HCT116 (cell line): ENCODE results near the gene CDC6. TPM values are rescaled to one million over a fixed set of nuclear protein-coding genes. Genes with fewer than 3 reads are reported as not detected.

Source experiments
- ATAC-seq: fragments of 200-7000 bp; cut with Tn5 transposase; 2 replicates; pipeline ENCODE4 v1.9.1; 2020; ENCODE audit warnings: mild to moderate bottlenecking, moderate library complexity
- BruUV-seq: library from RNA; stranded (reverse); fragments of 400-500 nt; replicated peaks from 2 replicates; lab custom pipeline; 2021; lab: Mats Ljungman, UMichigan
- CTCF ChIA-PET: fragments of 300-600 bp; sonication (Branson Sonifier 250); formaldehyde crosslinking; loops from one replicate; lab custom pipeline; 2021; ENCODE audit warnings: antibody characterized with exemption; lab: Charles Lee
- POLR2A ChIA-PET: fragments of 300-600, 350-600 bp; sonication (Branson Sonifier 250); formaldehyde crosslinking; loops from one replicate; lab custom pipeline; 2021; ENCODE audit warnings: antibody characterized with exemption; lab: Charles Lee
- RAD21 ChIA-PET, 2 experiments: fragments of 300-600 bp; sonication (Branson Sonifier 250); formaldehyde crosslinking; loops; one replicate each; lab custom pipeline; 2023; ENCODE audit warnings: low total read pairs in 2 of 2; ENCODE audit not compliant: uncharacterized antibody in 2 of 2, unreplicated experiment in 2 of 2, low non-redundant PET in 1 of 2; lab: Charles Lee
- DNase-seq: peaks from one replicate; pipeline ENCODE4 v3.0.0-alpha.2; 2010; ENCODE audit warnings: low read depth, low spot score
- H2AFZ ChIP-seq: fragments of 200-600 bp; shearing (Covaris generic), sonication (generic); 2 replicates; pipeline ENCODE4 v1.6.1; 2017; ENCODE audit warnings: low read depth, mixed run types, mixed read lengths, antibody characterized with exemption, low read length; ENCODE audit not compliant: poor library complexity, severe bottlenecking
- H3K27ac ChIP-seq: 2 replicates; pipeline ENCODE4 v1.5.1; 2012; ENCODE audit warnings: low read depth, low read length
- H3K27me3 ChIP-seq: fragments of 200-600 bp; sonication (generic); 2 replicates; pipeline ENCODE4 v1.6.1; 2016; ENCODE audit warnings: mixed run types, low read length, mixed read lengths; ENCODE audit not compliant: insufficient read depth
- H3K36me3 ChIP-seq, 2 experiments: fragments of 200-500 bp in 1 of 2; fragments of 200-600 bp in 1 of 2; sonication (Bioruptor generic) in 1 of 2; sonication (generic) in 1 of 2; 2 replicates each; pipeline versions ENCODE4 v1.5.1 to v1.6.1; 2014 to 2016; ENCODE audit warnings: low read length in 2 of 2, inconsistent platforms in 1 of 2, mixed read lengths in 1 of 2, mixed run types in 1 of 2; ENCODE audit not compliant: insufficient read depth in 2 of 2, control insufficient read depth in 1 of 2
- H3K4me1 ChIP-seq, 2 experiments: fragments of 200-600 bp in 1 of 2; sonication (generic) in 1 of 2; 2 replicates each; pipeline versions ENCODE4 v1.5.1 to v1.6.1; 2012 to 2017; ENCODE audit warnings: low read length in 2 of 2, inconsistent platforms in 1 of 2, mild to moderate bottlenecking in 1 of 2, mixed read lengths in 1 of 2, mixed run types in 1 of 2, moderate library complexity in 1 of 2; ENCODE audit not compliant: insufficient read depth in 2 of 2, control insufficient read depth in 1 of 2
- H3K4me2 ChIP-seq: fragments of 200-600 bp; sonication (generic); 2 replicates; pipeline ENCODE4 v1.6.1; 2017; ENCODE audit warnings: mixed run types, low read length, mixed read lengths
- H3K4me3 ChIP-seq, 2 experiments: fragments of 200-600 bp in 1 of 2; sonication (generic) in 1 of 2; replicated peaks in 1 of 2; 2 replicates each; pipeline ENCODE4 v1.5.1; 2011 to 2016; ENCODE audit warnings: low read length in 2 of 2, control low read depth in 1 of 2, low read depth in 1 of 2, mild to moderate bottlenecking in 1 of 2, mixed read lengths in 1 of 2, mixed run types in 1 of 2
- H3K79me2 ChIP-seq: fragments of 200-600 bp; sonication (generic); 2 replicates; pipeline ENCODE4 v1.6.1; 2017; ENCODE audit warnings: mild to moderate bottlenecking, mixed run types, low read length, moderate library complexity, mixed read lengths; ENCODE audit not compliant: insufficient read depth
- H3K9ac ChIP-seq: fragments of 200-600 bp; sonication (generic); 2 replicates; pipeline ENCODE4 v1.6.1; 2016; ENCODE audit warnings: low read length, mixed read lengths
- H3K9me2 ChIP-seq: fragments of 200-600 bp; sonication (generic), shearing (Covaris generic); 2 replicates; pipeline ENCODE4 v1.6.1; 2017; ENCODE audit warnings: mixed run types, mild to moderate bottlenecking, moderate library complexity; ENCODE audit not compliant: insufficient read depth
- H3K9me3 ChIP-seq, 2 experiments: fragments of 200-500 bp in 1 of 2; fragments of 200-600 bp in 1 of 2; sonication (Bioruptor generic) in 1 of 2; sonication (generic) in 1 of 2; 2 replicates each; pipeline ENCODE4 v1.6.1; 2014 to 2017; ENCODE audit warnings: low read length in 2 of 2, mixed read lengths in 2 of 2, inconsistent platforms in 1 of 2, low read depth in 1 of 2, mild to moderate bottlenecking in 1 of 2, mixed run types in 1 of 2, moderate library complexity in 1 of 2; ENCODE audit not compliant: control insufficient read depth in 1 of 2, insufficient read depth in 1 of 2
- H4K20me1 ChIP-seq: fragments of 200-600 bp; sonication (generic), shearing (Covaris generic); 2 replicates; pipeline ENCODE4 v1.6.1; 2017; ENCODE audit warnings: mixed run types, mild to moderate bottlenecking, moderate library complexity; ENCODE audit not compliant: insufficient read depth
- CBX3 ChIP-seq: IDR thresholded peaks from 2 replicates; pipeline ENCODE4 v1.6.1; 2012; ENCODE audit warnings: low read depth
- CTCF ChIP-seq, 3 experiments: fragments of 200-600 bp in 1 of 3; sonication (generic) in 1 of 3; IDR thresholded peaks in 2 of 3; conservative IDR thresholded peaks in 1 of 3; 2 replicates each; pipeline ENCODE4 v1.5.1; 2012 to 2017; ENCODE audit warnings: low read depth in 2 of 3, low read length in 2 of 3, antibody characterized with exemption in 1 of 3, borderline replicate concordance in 1 of 3, control low read depth in 1 of 3, mild to moderate bottlenecking in 1 of 3, mixed read lengths in 1 of 3, mixed run types in 1 of 3, moderate library complexity in 1 of 3; ENCODE audit not compliant: insufficient read depth in 1 of 3
- FOSL1 ChIP-seq: IDR thresholded peaks from 2 replicates; pipeline ENCODE4 v1.6.1; 2012; ENCODE audit warnings: low read depth
- JUND ChIP-seq: IDR thresholded peaks from 2 replicates; pipeline ENCODE4 v1.6.1; 2012
- POLR2A ChIP-seq: IDR thresholded peaks from 2 replicates; pipeline ENCODE4 v1.7.0; 2011; ENCODE audit warnings: borderline replicate concordance; ENCODE audit not compliant: insufficient read depth, insufficient read length; ENCODE audit errors: extremely low read depth
- TCF7L2 ChIP-seq: IDR thresholded peaks from 2 replicates; pipeline ENCODE4 v1.7.0; 2011; ENCODE audit warnings: borderline replicate concordance, inconsistent platforms; ENCODE audit not compliant: insufficient read depth, insufficient read length; ENCODE audit errors: extremely low read depth
- YY1 ChIP-seq: IDR thresholded peaks from 2 replicates; pipeline ENCODE4 v1.6.1; 2011; ENCODE audit warnings: low read length, low read depth, moderate library complexity, mild to moderate bottlenecking; ENCODE audit not compliant: insufficient replicate concordance; ENCODE audit errors: extremely low read depth
- ZFX ChIP-seq: fragments of 450-650 bp; IDR thresholded peaks from 2 replicates; pipeline ENCODE4 v1.6.1; 2017
- intact Hi-C: fragments of 100-400 bp; cut with micrococcal nuclease; formaldehyde crosslinking; loops from 2 replicates; pipeline ENCODE4 v1.10.0; 2022
- total RNA-seq: library from RNA; stranded (reverse); gene quantifications from one replicate; pipeline ENCODE4 v1.2.1, GENCODE V29; 2021; ENCODE audit not compliant: unreplicated experiment
- TF ChIP-seq, protein P1 (sequence below): IDR thresholded peaks from 2 replicates; pipeline ENCODE4 v1.6.1; 2012; ENCODE audit warnings: low read depth
- TF ChIP-seq, protein P2 (sequence below): IDR thresholded peaks from 2 replicates; pipeline ENCODE4 v1.6.1; 2012

CDC6 gene
- total RNA-seq, 1 experiment from 2014 or later: 117 TPM

DNA sequence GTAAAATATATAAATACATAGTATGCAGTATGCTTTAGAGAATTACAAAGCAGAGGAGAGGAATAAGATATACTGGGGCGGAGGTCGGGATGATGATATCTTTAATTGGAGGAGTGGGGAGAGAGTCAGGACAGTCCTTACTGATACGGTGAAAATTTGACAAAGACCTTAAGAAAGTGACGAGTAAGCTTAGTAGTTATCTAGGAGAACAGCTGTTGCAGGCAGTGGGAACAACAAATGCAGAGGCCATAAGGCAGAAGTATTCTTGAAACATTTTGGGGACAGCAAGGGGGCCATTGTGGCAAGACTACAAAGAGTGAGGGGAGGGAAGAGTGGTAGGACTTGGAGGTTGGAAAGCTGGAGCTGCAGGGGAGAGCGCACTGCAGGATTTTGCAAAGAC is 22.3 kb upstream of the CDC6 start:
- DNase-seq: no peak
- H3K4me2 ChIP-seq: no peak overlapping the region
- H3K9ac ChIP-seq: no peak overlapping the region
- peaks cover 4% of the 10 kb centered on the region; the same call in 1 of the 2 replicates for H3K79me2 ChIP-seq
- no peak overlapping the region for H3K27ac ChIP-seq
- ChIA-PET RAD21 (no interaction called here), CTCF (no interaction called here), POLR2A (no interaction called here)
- no peaks in the 10 kb centered on the region for H3K9me2 ChIP-seq
- no peaks in the 10 kb centered on the region for H4K20me1 ChIP-seq
- intact Hi-C loops: no loop called here
- no peak overlapping the region for H3K4me3 ChIP-seq
- ATAC-seq: no peak
- H2AFZ ChIP-seq: no peak overlapping the region
- no peaks in the 10 kb centered on the region for H3K27me3 ChIP-seq
- H3K36me3 ChIP-seq: peaks cover 29 to 31% of the 10 kb centered on the region in 2 experiments; a peak in 3 of 4 replicates
- TF ChIP-seq FOSL1: no peak
- TF ChIP-seq YY1: no peak
- TF ChIP-seq ZFX: no peak
- TF ChIP-seq, protein P1, sequence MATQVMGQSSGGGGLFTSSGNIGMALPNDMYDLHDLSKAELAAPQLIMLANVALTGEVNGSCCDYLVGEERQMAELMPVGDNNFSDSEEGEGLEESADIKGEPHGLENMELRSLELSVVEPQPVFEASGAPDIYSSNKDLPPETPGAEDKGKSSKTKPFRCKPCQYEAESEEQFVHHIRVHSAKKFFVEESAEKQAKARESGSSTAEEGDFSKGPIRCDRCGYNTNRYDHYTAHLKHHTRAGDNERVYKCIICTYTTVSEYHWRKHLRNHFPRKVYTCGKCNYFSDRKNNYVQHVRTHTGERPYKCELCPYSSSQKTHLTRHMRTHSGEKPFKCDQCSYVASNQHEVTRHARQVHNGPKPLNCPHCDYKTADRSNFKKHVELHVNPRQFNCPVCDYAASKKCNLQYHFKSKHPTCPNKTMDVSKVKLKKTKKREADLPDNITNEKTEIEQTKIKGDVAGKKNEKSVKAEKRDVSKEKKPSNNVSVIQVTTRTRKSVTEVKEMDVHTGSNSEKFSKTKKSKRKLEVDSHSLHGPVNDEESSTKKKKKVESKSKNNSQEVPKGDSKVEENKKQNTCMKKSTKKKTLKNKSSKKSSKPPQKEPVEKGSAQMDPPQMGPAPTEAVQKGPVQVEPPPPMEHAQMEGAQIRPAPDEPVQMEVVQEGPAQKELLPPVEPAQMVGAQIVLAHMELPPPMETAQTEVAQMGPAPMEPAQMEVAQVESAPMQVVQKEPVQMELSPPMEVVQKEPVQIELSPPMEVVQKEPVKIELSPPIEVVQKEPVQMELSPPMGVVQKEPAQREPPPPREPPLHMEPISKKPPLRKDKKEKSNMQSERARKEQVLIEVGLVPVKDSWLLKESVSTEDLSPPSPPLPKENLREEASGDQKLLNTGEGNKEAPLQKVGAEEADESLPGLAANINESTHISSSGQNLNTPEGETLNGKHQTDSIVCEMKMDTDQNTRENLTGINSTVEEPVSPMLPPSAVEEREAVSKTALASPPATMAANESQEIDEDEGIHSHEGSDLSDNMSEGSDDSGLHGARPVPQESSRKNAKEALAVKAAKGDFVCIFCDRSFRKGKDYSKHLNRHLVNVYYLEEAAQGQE: no peak
- no peak for TF ChIP-seq TCF7L2
- no peak for TF ChIP-seq POLR2A
- no peak for TF ChIP-seq CTCF (IDR thresholded peaks at IDR 0.05 in 2 of 3, conservative IDR thresholded peaks at IDR 0.05 in 1 of 3; ENCODE audit: borderline replicate concordance in 1 of 3, insufficient read depth in 1 of 3, low read depth in 2 of 3, low read length in 2 of 3)
- TF ChIP-seq JUND: no peak
- no peak for TF ChIP-seq CBX3
- TF ChIP-seq, protein P2, sequence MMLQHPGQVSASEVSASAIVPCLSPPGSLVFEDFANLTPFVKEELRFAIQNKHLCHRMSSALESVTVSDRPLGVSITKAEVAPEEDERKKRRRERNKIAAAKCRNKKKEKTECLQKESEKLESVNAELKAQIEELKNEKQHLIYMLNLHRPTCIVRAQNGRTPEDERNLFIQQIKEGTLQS: no peak
- no TSS peak for BruUV-seq
- 0 out of 4 replicates have a peak, but pooled peaks cover 0 to 5% of the 10 kb centered on the region in 2 experiments for H3K4me1 ChIP-seq
- H3K9me3 ChIP-seq: no peaks in the 10 kb centered on the region
